Jurkat, Clone E6-1 (cell line): ENCODE data around the gene TMPRSS6.

ENCODE experiments used
- DNase-seq: peaks from one replicate; pipeline ENCODE4 v3.0.0-alpha.2; 2011; ENCODE audit warnings: low read depth, low spot score
- H3K4me3 ChIP-seq: 2 replicates; pipeline ENCODE4 v1.5.1; 2011; ENCODE audit warnings: mild to moderate bottlenecking, low read length, control low read depth, moderate library complexity

The TMPRSS6 gene

DNA sequence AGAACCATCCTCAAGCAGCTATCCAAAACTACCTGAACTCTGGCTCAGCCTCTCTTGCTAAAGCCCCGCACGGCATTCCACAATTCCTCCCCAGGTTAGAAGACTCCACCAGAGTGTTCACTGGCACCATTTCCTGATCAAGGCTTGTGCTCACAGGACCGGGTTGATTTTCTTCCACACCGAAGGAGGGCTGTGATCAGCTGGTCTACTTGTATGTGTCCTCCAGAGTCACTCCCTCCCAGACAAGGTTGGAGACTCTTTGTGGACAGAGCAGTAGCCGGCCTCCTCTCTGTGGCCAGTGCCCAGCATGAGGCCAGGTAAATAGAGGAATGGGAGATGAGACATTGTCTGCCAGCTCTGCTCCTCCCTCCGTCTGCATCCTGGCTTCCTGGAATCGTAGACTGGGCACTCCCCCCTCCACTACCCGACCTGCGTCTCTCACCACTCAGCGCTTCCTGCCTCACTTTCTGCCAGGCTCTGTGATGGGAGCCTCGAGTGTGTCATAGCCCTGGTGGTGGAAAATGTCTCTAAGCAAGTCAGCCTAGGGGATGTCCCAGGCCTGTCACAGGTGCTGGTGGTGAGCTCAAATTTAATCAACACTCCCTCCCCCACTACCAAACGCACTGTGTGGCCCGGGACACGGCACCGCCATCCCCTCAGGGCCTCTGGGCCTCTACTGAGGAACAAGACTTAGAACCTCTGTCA lies 12.5 kb upstream of the TMPRSS6 start:
- DNase-seq = peak; percentile 79
- no peak overlapping the region for H3K4me3 ChIP-seq

DNA sequence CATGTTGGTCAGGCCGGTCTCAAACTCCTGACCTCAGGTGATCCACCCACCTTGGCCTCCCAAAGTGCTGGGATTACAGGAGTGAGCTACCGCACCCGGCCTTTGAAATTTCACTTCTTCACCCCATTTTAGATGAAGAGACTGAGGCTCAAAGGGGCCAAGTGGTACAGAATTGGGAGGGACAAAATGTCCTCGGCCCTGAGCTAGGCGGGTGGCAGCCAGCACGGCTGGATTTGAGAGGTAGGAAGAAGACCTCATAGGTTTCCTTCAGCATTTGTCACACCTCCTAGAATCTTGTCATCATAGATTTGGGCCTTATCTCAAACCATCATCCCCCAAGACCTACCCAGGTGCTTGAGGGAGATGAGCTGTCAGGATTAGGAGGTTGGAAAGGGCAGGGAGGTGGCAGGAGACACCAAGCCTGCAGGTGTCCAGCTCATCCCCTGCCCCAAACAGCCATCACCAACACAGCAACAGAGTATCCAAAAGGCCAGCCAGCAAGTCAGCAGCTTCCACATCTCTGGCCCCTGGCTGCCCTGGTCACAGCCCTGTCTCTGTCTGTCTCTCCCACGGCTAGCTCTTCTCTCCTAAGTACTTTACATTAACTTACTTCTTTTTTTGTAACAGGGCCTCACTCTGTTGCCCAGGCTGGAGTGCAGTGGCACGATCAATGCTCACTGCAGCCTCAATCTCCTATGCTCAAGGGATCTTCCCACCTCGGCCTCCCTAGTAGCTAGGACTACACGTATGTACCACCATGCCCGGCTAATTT lies 11.2 kb upstream of the TMPRSS6 start:
- DNase-seq = no peak
- no peak overlapping the region for H3K4me3 ChIP-seq

DNA sequence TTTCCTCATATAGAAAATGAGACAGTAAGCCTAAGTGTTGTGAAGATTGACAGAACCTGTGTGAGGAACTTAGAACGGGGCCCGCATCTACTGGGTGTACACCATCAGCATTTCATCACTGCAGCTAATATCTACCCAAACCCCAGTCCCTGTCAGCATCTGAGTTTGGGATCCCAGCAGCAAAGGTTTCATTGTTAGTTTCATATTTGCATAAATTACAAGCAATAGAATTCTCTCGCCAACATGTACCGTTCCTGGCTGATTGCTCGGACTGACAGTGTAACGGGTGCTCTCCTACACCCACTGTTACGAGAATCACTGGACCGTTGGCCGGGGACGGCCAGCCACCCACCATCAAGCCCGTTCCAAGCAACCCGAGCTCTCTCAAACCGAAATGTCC lies 10.4 kb upstream of the TMPRSS6 start:
- DNase-seq = no peak
- no peak overlapping the region for H3K4me3 ChIP-seq

DNA sequence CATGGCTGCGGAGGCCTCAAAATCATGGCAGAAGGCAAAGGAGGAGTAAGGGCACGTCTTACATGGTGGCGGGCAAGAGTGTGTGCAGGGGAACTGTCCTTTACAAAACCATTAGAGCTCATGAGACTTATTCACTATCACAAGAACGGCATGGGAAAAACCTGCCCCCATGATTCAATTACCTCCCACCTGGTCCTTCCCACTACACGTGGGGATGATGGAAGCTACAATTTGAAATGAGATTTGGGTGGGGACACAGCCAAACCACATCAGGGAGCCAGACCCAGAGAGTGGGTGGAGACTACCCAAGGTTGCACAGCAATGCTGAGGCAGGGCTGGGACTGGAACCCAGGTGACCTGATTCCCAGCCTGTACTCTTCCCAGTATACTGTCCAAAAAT lies 8.6 kb upstream of the TMPRSS6 start:
- no peak overlapping the region for H3K4me3 ChIP-seq
- DNase-seq = no peak

DNA sequence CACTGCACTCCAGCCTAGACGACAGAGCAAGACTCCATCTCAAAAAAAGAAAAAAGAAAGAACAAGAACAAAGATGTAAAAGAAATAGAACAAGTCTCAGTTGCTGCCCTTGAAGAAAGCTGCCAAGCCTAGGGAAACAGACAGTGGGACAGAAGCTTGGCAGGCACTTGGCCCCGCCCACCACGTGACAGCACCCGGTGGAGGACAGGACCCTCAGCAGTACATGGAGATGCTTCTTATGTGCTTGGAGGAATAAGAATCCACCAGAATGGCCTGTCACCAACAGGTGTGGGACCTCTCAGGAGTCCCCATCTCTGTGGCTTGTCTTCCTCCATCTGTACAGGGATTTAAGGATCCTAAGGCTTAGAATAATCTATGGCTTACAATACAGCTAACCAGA lies 7.6 kb upstream of the TMPRSS6 start:
- H3K4me3 ChIP-seq = no peak overlapping the region
- DNase-seq = no peak

DNA sequence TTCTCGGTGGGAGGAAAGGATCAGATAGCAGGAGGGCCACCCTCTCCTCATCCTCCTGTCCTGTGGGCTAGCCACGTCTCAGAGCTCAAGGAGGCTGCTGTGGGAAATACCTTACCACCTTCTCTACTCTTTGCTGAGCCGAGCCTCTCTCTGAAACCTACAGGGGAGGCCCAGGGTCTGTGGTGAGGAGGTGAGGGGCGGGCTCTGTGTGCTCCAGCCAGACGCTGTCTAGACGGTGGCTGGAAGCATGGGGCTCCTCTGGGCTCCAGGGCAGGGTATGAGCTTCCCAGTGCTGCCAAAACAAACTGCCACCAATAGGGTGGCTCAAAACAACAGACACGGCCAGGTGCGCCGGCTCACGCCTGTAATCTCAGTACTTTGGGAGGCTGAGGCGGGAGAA lies 5.5 kb upstream of the TMPRSS6 start:
- no peak for DNase-seq
- no peak overlapping the region for H3K4me3 ChIP-seq

DNA sequence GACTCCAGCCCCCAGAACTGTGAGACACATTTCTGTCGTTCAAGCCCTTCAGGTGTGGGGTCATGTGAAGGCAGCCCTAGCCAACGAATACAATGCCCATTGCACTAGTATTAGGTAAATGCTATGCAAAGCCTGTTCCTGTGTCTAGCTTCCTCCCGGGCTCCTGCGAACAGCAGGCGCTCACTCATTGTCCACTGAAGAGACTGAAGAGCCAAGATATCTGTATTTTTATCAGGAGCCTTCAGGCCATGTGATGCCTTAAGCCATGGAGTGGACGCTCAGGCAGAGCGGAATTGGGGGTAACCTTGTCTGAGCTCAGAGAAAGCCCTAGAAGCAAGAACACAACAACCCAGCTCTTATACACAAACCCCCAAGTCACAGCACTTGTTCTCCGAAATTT lies 4.2 kb upstream of the TMPRSS6 start:
- no peak overlapping the region for H3K4me3 ChIP-seq
- DNase-seq = no peak

DNA sequence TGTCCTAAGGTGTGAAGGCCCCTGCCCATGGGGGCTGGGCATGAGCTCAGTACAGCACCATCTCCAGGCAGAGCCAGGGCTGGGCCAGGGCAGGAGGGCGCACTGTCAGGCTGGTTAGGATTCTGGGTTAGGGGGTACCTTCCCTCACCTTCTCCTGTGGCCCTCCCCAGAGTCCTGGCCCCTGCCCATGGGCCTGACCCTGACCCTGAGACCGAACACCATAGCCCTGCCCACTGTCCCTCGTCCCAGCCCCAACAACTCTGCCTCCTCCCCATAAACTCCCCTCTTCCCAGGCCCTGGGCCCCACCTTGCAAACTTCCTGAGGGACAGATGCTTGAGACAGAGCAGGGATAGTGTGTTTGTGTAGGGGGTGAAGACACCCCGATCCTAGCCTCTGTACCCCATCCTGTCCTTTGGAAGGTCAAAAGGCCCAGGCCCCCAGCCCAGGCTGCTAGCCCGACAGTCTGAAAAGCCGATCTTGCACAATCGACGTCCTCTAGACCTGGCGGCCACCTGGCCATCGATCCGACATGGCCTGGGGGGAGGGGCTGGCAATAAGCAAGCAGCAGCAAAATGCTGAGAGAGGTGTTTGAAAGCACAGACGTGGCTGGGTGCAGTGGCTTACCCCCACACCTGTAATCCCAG lies 2.7 kb upstream of the TMPRSS6 start:
- DNase-seq = no peak
- H3K4me3 ChIP-seq = no peak overlapping the region

DNA sequence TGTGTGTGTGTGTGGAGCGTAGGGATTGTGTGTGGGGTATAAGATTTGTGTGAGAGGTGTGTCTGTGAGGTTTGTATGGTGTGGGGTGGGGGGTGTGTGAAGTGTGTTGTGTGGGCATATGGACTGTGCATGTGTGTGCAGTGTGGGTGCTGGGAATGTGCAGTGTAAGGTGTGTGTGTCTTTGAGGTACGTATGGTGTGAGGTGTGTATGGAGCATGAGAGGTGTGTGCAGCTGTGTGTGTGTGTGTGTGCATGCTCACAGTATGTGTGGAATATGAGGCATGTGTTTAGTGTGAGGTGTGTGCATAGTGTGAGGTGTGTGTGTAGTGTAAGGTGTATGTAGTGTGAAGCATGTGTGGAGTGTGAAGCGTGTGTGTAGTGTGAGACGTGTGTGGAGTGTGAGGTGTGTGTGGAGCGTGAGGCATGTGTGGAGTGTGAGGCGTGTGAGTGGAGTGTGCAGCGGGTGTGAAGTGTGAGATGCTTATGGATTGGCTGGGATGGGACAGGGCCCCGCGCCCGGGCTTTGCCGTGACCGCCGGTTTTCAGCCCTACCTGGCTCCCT lies 1.7 kb upstream of the TMPRSS6 start:
- DNase-seq = no peak
- H3K4me3 ChIP-seq = no peak overlapping the region

DNA sequence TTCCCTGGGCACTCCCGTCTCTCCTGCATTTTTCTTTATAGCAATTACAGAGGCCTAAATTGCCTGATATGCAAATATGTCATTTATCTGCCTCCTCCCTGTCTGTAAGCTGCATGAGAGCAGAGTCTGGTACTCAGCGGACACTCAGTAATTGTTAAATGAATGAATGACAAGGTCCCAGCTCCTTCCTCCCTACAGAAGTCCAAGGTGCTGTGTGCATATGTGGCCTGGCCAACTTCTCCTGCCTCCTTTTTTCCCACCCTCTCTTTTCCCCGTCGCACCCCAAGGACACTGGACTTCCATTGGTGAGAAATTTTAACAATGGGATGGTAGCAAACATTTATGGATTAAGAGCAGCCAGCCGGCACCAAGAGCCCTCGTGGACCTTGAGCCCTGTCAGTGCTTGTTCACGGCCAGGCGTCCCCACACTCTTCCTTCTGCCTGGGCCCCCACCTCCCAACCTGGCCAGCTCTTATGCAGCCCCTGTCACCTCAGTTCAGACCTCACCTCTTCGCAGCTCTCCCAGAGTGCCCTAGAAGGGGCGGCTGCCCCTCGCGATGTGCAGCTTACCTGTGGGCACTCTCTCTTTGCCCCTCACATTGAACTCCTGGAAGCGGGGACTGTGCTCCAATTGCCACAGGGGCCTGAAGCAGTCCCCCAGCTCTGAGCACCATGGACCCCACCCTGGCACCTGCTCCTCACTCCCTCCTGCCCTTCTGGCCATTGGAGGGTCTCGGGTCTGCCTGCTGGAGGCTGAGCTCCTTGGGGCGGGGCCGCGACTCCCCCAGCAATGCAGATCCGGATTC lies 1.5 kb downstream of the TMPRSS6 start:
- H3K4me3 ChIP-seq = no peak overlapping the region
- DNase-seq = no peak

DNA sequence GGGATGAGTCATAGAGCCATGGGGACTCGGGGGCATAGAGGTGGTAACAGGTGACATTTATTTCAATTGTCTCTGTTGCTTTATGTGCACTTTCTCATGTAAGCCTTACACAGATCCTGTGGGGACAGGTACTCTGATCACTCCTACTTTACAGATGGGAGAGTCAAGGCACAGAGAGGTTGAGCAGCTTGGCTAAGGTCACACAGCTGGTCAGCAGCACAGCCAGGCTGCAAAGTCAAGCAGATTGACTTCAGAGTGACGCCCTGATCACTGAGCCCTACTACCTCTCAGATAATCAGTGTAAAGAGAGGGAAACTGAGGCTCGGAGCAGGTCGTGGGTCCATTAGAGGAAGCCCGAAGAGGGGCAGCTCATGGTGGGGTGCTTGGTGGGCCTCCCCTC lies 3.5 kb downstream of the TMPRSS6 start:
- no peak for DNase-seq

DNA sequence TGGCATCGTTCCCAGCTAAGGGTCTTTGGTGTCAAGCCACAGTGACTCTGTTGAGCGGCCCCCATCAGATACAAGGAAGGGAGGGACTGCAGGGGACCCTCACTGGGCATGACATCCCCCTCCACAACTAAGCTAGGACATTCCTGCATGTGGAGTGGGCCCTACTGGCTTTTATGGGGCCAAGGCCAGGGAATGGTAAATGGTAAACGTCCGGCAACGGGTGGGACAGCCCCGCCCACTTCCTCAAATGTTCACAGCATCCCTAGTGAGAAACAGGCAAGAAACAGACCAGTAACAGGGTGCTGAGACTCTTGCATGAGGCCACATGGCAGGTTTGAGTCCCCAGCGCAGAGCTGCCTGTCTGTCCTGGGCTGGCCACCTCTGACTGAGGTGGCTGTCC lies 4.4 kb downstream of the TMPRSS6 start:
- no peak overlapping the region for H3K4me3 ChIP-seq
- no peak for DNase-seq

More for the DNA sequence above, 3.5 kb downstream of the TMPRSS6 start:
- no peak overlapping the region for H3K4me3 ChIP-seq

DNA sequence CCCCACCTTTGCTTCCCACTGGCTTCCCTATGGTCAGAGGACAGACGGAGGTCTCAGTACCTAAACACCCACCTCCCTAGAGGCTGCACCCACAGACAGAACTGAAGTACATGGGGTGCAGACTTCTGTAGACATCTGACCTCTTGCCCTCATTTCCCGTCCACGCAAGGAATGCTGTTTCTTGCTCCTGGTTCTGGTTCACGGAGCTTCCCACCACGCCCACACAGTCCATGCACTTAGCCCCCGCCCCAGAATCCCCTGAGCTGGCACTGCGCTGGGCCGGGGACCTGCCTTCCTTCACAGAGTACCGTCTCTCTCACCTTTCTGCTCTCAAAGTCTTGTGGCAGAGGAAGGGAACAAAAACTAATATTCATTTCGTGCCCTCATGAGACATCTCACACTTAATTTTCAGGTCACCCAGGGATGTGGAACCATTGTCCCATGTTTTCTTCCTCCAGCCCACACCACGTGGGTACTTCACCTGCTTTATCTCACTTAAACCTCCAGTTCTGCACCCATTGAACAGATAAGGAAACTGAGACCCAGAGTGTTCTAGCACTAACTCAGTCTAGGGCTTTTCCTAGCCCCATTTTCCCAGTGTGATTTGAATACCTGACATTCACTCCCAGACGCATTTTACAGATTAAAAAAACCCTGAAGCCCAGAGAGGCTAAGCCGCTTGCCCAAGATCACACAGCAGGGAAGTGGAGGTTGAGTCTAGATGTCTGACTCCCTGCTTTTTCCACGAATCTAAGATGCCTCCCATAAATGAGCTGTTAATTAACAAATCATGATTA lies 5.7 kb downstream of the TMPRSS6 start:
- H3K4me3 ChIP-seq = no peak overlapping the region
- no peak for DNase-seq

DNA sequence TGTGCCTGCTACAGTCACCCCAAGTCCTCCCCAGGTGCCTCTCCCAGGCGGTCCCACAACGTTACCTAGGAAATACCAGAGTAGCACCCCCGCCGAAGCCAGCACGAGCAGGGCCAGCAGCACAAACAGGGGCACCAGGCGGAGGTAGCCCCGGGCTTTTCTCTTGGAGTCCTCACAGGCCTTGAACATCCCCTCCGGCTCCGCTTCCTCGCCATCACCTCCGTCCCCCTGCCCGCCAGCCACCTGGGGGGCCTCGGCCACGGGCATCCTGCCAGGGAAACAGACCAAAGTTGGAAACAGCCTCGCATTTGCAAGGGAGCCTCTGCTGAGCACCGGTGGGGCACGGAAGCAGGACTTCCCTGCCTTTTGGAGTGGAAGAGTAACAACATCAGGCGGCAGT lies 6.4 kb downstream of the TMPRSS6 start:
- no peak overlapping the region for H3K4me3 ChIP-seq
- no peak for DNase-seq

DNA sequence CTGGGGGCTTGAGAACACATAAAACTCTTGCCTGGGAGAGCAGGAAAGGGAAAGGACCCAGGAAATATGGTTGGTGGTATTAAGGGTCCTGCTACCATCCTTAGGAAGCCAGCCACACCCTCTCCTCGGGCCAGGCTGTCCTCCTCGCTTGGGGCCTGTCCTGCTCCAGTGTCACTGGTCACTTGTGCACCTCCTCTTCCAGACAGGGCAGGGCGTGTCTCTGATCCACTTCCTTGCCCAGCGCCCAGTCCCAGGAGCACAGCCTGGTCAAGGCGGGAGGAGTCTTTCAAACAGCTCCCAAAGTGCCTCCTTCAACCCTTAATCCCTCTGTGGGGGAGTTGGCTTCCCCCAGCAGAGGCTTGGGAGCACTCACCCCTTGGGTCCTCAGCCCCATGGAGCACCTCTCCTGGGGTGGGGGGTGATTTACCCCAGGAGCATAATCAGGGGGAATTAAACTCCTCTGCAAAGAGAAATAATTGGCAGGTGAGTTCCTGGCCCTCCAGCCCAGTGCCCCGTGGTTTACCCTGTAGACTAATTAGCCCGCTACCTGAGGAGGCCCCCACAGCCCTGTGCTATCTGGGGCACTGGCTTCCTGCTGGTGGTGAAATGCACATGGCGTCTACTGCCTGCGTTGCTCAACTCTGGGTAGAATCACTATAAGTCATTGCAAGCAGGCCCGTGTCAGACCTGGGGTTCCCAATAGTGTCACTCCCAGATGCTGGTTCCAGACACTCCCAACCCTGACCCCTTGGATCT lies 8.0 kb downstream of the TMPRSS6 start:
- H3K4me3 ChIP-seq = no peak overlapping the region
- DNase-seq = no peak

DNA sequence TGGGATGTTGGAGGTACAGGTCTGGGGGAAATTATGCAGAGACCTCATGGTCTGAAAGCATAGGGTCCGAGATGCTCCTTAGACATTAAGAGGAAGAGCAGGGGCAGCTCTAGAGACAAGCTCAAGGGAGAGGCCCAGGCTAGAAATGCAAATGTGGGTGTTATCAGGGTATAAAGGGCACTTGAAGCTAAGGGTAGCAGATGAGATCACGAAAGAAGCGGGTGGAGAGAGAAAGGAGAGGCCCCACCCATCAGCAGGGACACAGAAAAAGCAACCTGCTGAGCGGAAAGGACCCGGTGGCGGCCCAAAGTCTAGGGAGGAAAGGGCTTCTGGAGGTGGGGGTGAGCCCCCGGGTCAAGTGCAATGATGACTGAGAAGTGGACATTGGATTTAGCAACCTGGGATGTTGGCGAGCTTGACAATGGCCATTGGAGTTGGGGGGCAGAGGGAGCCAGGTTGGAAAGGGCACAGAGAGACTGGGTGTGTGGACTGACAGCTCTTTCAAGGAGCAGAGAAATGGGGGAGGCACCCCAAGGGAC lies 8.9 kb downstream of the TMPRSS6 start:
- no peak overlapping the region for H3K4me3 ChIP-seq
- no peak for DNase-seq

DNA sequence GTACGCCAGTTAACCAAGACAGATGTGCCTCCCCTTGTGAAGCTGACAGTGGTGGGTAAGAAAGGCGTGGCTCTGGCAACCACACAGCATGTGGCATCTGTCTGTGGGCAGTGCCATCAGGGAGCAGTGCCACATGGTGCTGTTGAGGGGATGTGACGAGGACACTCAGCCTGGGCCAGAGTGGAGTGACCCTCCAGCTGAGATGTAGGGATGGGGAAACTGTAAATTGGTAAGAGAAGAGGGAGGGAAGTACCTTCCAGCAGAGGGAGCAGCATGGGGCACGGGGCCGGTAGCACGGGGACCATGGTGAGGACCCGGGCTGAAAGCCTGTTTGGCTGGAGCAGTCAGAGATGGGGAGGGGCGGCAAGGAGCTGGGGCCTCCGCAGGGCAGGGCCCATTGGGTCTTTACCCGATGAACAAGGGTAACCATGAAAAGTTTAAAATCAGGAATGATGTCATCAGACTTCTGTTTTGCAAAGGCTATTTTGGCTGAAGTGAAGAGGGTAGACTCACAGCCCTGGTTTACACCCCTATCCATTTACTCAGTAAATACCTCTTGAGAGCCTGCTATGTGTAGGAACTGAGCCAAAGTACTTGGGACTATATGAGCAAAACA lies 10.4 kb downstream of the TMPRSS6 start:
- no peak overlapping the region for H3K4me3 ChIP-seq
- DNase-seq = no peak
